H9 (cell line): ENCODE measurements around the gene MUC15. TPM values are rescaled to one million over a fixed set of nuclear protein-coding genes. Genes with fewer than 3 reads are reported as not detected.

Experiments
- DNase-seq: peaks from one replicate; pipeline ENCODE4 v3.0.0-alpha.2; 2017
- H2AFZ ChIP-seq: one replicate; pipeline ENCODE4 v1.6.1; 2013; ENCODE audit warnings: mild to moderate bottlenecking, low read length, control low read depth, moderate library complexity
- H2AK5ac ChIP-seq: 2 replicates; pipeline ENCODE4 v1.6.1; 2013; ENCODE audit warnings: low read length, control low read depth, mixed read lengths; ENCODE audit not compliant: insufficient read length
- H2BK120ac ChIP-seq: one replicate; pipeline ENCODE4 v1.6.1; 2013; ENCODE audit warnings: low read depth, mild to moderate bottlenecking, low read length, control low read depth, inconsistent platforms; ENCODE audit not compliant: poor library complexity, severe bottlenecking
- H2BK12ac ChIP-seq: 2 replicates; pipeline ENCODE4 v1.6.1; 2013; ENCODE audit warnings: low read length, control low read depth, mixed read lengths, low read depth; ENCODE audit not compliant: insufficient read length
- H2BK15ac ChIP-seq: 2 replicates; pipeline ENCODE4 v1.6.1; 2013; ENCODE audit warnings: low read depth, low read length, control low read depth
- H2BK20ac ChIP-seq: one replicate; pipeline ENCODE4 v1.6.1; 2013; ENCODE audit warnings: low read depth, mild to moderate bottlenecking, low read length, control low read depth, inconsistent platforms; ENCODE audit not compliant: poor library complexity, severe bottlenecking
- H2BK5ac ChIP-seq: 2 replicates; pipeline ENCODE4 v1.6.1; 2013; ENCODE audit warnings: low read length, control low read depth, mixed read lengths; ENCODE audit not compliant: insufficient read length
- H3K14ac ChIP-seq: 2 replicates; pipeline ENCODE4 v1.6.1; 2013; ENCODE audit warnings: low read length, control low read depth; ENCODE audit not compliant: insufficient read depth
- H3K18ac ChIP-seq: 2 replicates; pipeline ENCODE4 v1.6.1; 2013; ENCODE audit warnings: low read depth, mild to moderate bottlenecking, mixed read lengths, low read length, control low read depth; ENCODE audit not compliant: insufficient read length
- H3K23ac ChIP-seq: 2 replicates; pipeline ENCODE4 v1.6.1; 2013; ENCODE audit warnings: low read length, control low read depth, mixed read lengths, low read depth; ENCODE audit not compliant: insufficient read length
- H3K23me2 ChIP-seq: 2 replicates; pipeline ENCODE4 v1.6.1; 2013; ENCODE audit warnings: low read depth, mild to moderate bottlenecking, mixed read lengths, low read length, control low read depth; ENCODE audit not compliant: insufficient read length, poor library complexity, severe bottlenecking
- H3K27ac ChIP-seq: 2 replicates; pipeline ENCODE4 v1.5.1; 2013; ENCODE audit warnings: low read length, control low read depth, mixed read lengths, low read depth; ENCODE audit not compliant: insufficient read length
- H3K27me3 ChIP-seq: 2 replicates; pipeline ENCODE4 v1.6.1; 2013; ENCODE audit warnings: low read length, control low read depth, inconsistent platforms; ENCODE audit not compliant: insufficient read depth
- H3K4ac ChIP-seq: 2 replicates; pipeline ENCODE4 v1.6.1; 2013; ENCODE audit warnings: low read depth, mild to moderate bottlenecking, control low read depth, inconsistent platforms, low read length, moderate library complexity
- H3K4me1 ChIP-seq: 2 replicates; pipeline ENCODE4 v1.6.1; 2013; ENCODE audit warnings: low read length, control low read depth, inconsistent platforms; ENCODE audit not compliant: insufficient read depth
- H3K4me2 ChIP-seq: 2 replicates; pipeline ENCODE4 v1.6.1; 2013; ENCODE audit warnings: low read length, control low read depth, mixed read lengths; ENCODE audit not compliant: insufficient read length, insufficient read depth
- H3K56ac ChIP-seq: 2 replicates; pipeline ENCODE4 v1.6.1; 2013; ENCODE audit warnings: low read depth, mild to moderate bottlenecking, mixed read lengths, low read length, control low read depth; ENCODE audit not compliant: insufficient read length
- H3K79me1 ChIP-seq: 2 replicates; pipeline ENCODE4 v1.6.1; 2013; ENCODE audit warnings: low read depth, mild to moderate bottlenecking, moderate library complexity, low read length, control low read depth, inconsistent platforms; ENCODE audit not compliant: insufficient read depth, poor library complexity, severe bottlenecking
- H3K79me2 ChIP-seq: 2 replicates; pipeline ENCODE4 v1.6.1; 2013; ENCODE audit warnings: low read length, control low read depth, inconsistent platforms; ENCODE audit not compliant: insufficient read depth
- H3K9ac ChIP-seq: 2 replicates; pipeline ENCODE4 v1.6.1; 2013; ENCODE audit warnings: low read length, control low read depth, mixed read lengths; ENCODE audit not compliant: insufficient read length; ENCODE audit errors: extremely low read depth
- H3K9me3 ChIP-seq: one replicate; pipeline ENCODE4 v1.6.1; 2013; ENCODE audit warnings: low read depth, low read length, inconsistent platforms; ENCODE audit not compliant: control insufficient read depth
- H3T11ph ChIP-seq: one replicate; pipeline ENCODE4 v1.6.1; 2013; ENCODE audit warnings: mild to moderate bottlenecking, low read length, control low read depth, inconsistent platforms
- H4K20me1 ChIP-seq: one replicate; pipeline ENCODE4 v1.6.1; 2013; ENCODE audit not compliant: control insufficient read depth, insufficient read length, insufficient read depth
- H4K5ac ChIP-seq: 2 replicates; pipeline ENCODE4 v1.6.1; 2013; ENCODE audit warnings: low read depth, mild to moderate bottlenecking, mixed read lengths, low read length, control low read depth; ENCODE audit not compliant: insufficient read length
- H4K8ac ChIP-seq: replicated peaks from 2 replicates; pipeline ENCODE4 v1.6.1; 2013; ENCODE audit warnings: low read length, control low read depth, mixed read lengths, low read depth; ENCODE audit not compliant: insufficient read length
- H4K91ac ChIP-seq: 2 replicates; pipeline ENCODE4 v1.6.1; 2013; ENCODE audit warnings: low read depth, mild to moderate bottlenecking, moderate library complexity, mixed read lengths, low read length, control low read depth; ENCODE audit not compliant: insufficient read length
- H3K27ac Mint-ChIP-seq, 3 experiments: 2 replicates in 2 of 3; 3 replicates in 1 of 3; pipeline ENCODE4 v1.8.0; 2020 to 2021; ENCODE audit warnings: mixed read lengths in 3 of 3, mild to moderate bottlenecking in 1 of 3, moderate library complexity in 1 of 3
- H3K27me3 Mint-ChIP-seq: 2 replicates; pipeline ENCODE4 v1.8.0; 2021; ENCODE audit warnings: low read depth, mild to moderate bottlenecking, moderate library complexity, mixed read lengths
- H3K36me3 Mint-ChIP-seq, 3 experiments: 2 replicates in 2 of 3; 3 replicates in 1 of 3; pipeline ENCODE4 v1.8.0; 2020 to 2021; ENCODE audit warnings: low read depth in 3 of 3, mixed read lengths in 3 of 3; ENCODE audit not compliant: insufficient read depth in 1 of 3
- H3K4me1 Mint-ChIP-seq, 2 experiments: 2 replicates each; pipeline ENCODE4 v1.8.0; 2020; ENCODE audit warnings: mixed read lengths in 2 of 2
- H3K4me3 Mint-ChIP-seq, 2 experiments: 2 replicates in 1 of 2; 3 replicates in 1 of 2; pipeline ENCODE4 v1.8.0; 2020 to 2021; ENCODE audit warnings: mild to moderate bottlenecking in 2 of 2, mixed read lengths in 2 of 2, moderate library complexity in 1 of 2
- H3K9me3 Mint-ChIP-seq, 2 experiments: 2 replicates in 1 of 2; 3 replicates in 1 of 2; pipeline ENCODE4 v1.8.0; 2020; ENCODE audit warnings: mild to moderate bottlenecking in 2 of 2, mixed read lengths in 2 of 2, moderate library complexity in 1 of 2
- CTCF ChIP-seq: fragments of 200-600 bp; sonication (generic); conservative IDR thresholded peaks from 3 replicates; pipeline ENCODE4 v1.8.0; 2021; ENCODE audit warnings: antibody characterized with exemption, mild to moderate bottlenecking
- WGBS: extraction: QIAGEN DNeasy Blood & Tissue Kit; methylation state at CpG from one replicate; pipeline ENCODE4 v1.1.7; 2013; ENCODE audit warnings: missing lambda C conversion rate, low lambda C conversion rate, mixed read lengths; ENCODE audit not compliant: insufficient read length; ENCODE audit errors: extremely low coverage; 5-methylcytosine and 5-hydroxymethylcytosine counted together
- total RNA-seq: library from RNA; stranded (reverse); gene quantifications from 2 replicates; pipeline ENCODE4 v1.2.1, GENCODE V29; 2021

The MUC15 gene
- total RNA-seq, 1 experiment from 2014 or later = not detected

GRCh38 chr11:26512196-26512595, 59.9 kb downstream of the MUC15 start:
- no peaks in the 10 kb centered on the region for H3K27me3 ChIP-seq
- H3K4ac ChIP-seq = no peak overlapping the region
- no peak overlapping the region for H3K27ac ChIP-seq
- Mint-ChIP-seq H3K4me3 (no peak overlapping the region), H3K27me3 (no peaks in the 10 kb centered on the region), H3K9me3 (no peaks in the 10 kb centered on the region), H3K27ac (no peak overlapping the region), H3K4me1 (no peaks in the 10 kb centered on the region), H3K36me3 (no peaks in the 10 kb centered on the region)
- H2BK15ac ChIP-seq = no peak overlapping the region
- no peak overlapping the region for H2BK5ac ChIP-seq
- H3K4me2 ChIP-seq = no peak overlapping the region
- no peak overlapping the region for H2AFZ ChIP-seq
- no peak overlapping the region for H3T11ph ChIP-seq
- H3K56ac ChIP-seq = no peak overlapping the region
- H3K4me1 ChIP-seq = no peaks in the 10 kb centered on the region
- no peaks in the 10 kb centered on the region for H3K79me2 ChIP-seq
- H2AK5ac ChIP-seq = no peak overlapping the region
- H4K91ac ChIP-seq = no peak overlapping the region
- no peak overlapping the region for H4K8ac ChIP-seq
- no peak overlapping the region for H2BK120ac ChIP-seq
- no peaks in the 10 kb centered on the region for H3K9me3 ChIP-seq
- no peak overlapping the region for H4K5ac ChIP-seq
- no peak overlapping the region for H3K14ac ChIP-seq
- H3K9ac ChIP-seq = no peak overlapping the region
- H3K23ac ChIP-seq = no peak overlapping the region
- no peak overlapping the region for H3K18ac ChIP-seq
- no peaks in the 10 kb centered on the region for H4K20me1 ChIP-seq
- no peak overlapping the region for H2BK20ac ChIP-seq
- DNase-seq = no peak
- TF ChIP-seq CTCF = no peak
- H3K23me2 ChIP-seq = no peaks in the 10 kb centered on the region
- WGBS = no CpG with 5 or more reads among the region's 2 CpGs
- H3K79me1 ChIP-seq = no peaks in the 10 kb centered on the region
- no peak overlapping the region for H2BK12ac ChIP-seq
